Bronchial epithelial cell (primary cell): ENCODE data around the gene CNGA3. TPM values are rescaled to one million over a fixed set of nuclear protein-coding genes. Genes with fewer than 3 reads are reported as not detected.
"Not testable (repeated sequence)": the region's sequence is repeated elsewhere in the genome, so short reads cannot be mapped to it uniquely, and the experiment has no call there.

ENCODE experiments used
- DNase-seq: peaks from one replicate; pipeline ENCODE4 v3.0.0-alpha.2; 2010; ENCODE audit warnings: low read depth
- FAIRE-seq: peaks from 2 replicates; lab custom pipeline; 2011; peaks lifted over from hg19 to GRCh38; lab: Jason Lieb, UNC
- H3K27me3 ChIP-seq: 2 replicates; pipeline ENCODE4 v1.5.1; 2011; ENCODE audit warnings: low read length; ENCODE audit not compliant: control insufficient read depth, insufficient read depth
- H3K36me3 ChIP-seq: 2 replicates; pipeline ENCODE4 v1.5.1; 2011; ENCODE audit warnings: low read length; ENCODE audit not compliant: control insufficient read depth, insufficient read depth
- H3K4me3 ChIP-seq: 2 replicates; pipeline ENCODE4 v1.5.1; 2011; ENCODE audit warnings: mild to moderate bottlenecking, low read depth, low read length, control low read depth
- CTCF ChIP-seq: IDR thresholded peaks from 2 replicates; pipeline ENCODE4 v1.5.1; 2011; ENCODE audit warnings: mild to moderate bottlenecking, moderate library complexity, low read length, control low read depth, inconsistent platforms; ENCODE audit not compliant: insufficient read depth, severe bottlenecking
- total RNA-seq: library from RNA; depleted of rRNA; stranded (reverse); fragments of >200 nt; gene quantifications from 2 replicates; pipeline ENCODE4 v1.2.1, GENCODE V29; 2014

Gene CNGA3
- total RNA-seq, 1 donor from 2014 or later, result not detected

DNA sequence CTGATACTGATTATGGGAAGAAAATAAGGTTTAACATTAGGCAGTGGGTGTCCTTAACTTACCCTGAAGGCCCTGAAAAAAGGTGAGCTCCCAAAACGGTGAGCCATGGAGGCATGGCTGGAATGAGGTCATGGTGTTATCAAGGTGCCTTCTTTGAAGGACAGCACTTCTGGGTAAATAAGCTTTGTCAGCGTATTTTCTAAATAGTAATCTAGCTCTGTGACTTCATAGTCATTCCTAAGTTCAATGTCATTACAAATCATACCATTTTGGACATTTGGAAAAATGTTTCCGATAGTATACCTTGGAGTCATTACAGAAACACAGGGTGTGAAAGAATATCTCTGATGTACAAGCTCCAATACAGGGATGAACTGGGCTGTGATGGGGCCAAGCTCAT lies 35.2 kb upstream of the CNGA3 start:
- H3K36me3 ChIP-seq, result no peaks in the 10 kb centered on the region
- no peak overlapping the region for H3K4me3 ChIP-seq
- FAIRE-seq (no peak), DNase-seq (no peak)
- TF ChIP-seq CTCF, result no peak
- H3K27me3 ChIP-seq, result no peaks in the 10 kb centered on the region

DNA sequence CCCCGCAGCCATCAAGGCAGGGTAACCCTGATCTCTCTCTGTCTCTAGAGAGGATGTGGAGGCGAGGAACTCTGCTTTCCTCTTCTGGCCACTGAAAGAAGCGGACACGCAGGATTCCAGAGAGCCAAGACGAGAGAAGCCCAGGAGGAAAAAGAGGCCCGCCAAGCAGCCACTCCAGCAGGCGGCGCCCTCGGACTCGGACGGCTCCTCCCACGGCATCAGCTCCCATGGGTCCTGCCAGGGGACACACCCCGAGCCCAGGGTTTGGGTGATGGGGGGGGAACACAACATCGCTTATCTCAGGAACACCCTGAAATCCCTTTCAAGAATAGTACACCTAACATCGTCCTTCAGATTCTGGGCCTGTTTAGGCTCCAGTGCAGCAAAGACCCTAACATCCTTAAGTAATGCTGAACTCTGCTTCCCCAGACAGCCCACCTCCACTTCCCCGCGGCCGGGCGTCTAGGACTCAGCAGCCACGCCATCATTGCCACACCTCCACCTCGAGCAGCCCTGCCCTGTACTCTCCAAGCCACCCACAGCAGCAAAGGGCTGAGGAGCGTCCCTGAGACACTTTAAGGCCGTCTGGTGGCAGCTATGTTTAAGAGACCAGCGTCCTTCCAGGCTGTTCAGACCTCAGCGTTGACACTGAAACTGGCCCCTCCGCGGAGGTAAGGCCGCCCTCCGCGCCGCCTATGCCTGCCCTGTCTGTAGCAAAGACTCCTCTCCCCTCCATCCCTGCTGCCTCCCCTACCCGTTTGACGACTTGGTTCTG lies 34.3 kb upstream of the CNGA3 start:
- no peaks in the 10 kb centered on the region for H3K36me3 ChIP-seq
- no peak overlapping the region for H3K4me3 ChIP-seq
- no peak for FAIRE-seq
- DNase-seq, result no peak
- H3K27me3 ChIP-seq, result no peaks in the 10 kb centered on the region
- TF ChIP-seq CTCF, result no peak

DNA sequence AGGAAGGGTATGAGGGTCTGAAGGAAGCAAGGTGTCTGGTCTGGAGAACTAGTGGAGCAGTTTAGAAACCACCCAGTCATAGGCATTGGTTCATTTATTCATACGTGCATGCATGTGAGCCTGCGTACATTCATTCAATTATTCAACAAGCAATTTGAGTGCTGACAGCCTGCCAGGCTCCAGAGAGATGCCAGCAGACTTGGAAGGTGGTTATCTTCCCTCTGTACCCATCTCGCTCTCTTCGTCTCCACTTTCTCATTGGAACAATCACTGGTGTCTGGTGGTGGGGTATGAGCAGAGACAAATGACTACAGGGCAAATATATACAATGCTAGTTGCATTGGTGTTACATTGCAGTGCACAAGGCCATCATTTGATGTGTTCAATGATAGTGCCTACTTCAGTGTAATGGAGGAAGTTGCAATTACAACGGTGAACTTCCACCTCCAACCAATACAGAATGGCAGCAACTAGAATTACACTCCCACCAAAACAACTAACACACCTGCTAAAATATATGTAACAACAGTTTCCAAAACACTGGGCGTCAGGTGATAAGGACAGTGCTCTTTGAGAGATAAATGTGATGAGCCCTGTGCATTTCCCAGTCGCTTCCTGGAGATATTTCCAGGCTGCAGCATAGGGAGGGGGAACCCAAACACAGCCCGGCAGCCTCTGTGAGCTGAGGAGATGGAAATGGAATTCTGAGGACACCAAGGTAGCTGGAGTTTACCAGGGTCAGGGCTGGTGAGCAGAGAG lies 32.6 kb upstream of the CNGA3 start:
- TF ChIP-seq CTCF, result no peak
- Histone ChIP-seq H3K4me3 (no peak overlapping the region), H3K27me3 (no peaks in the 10 kb centered on the region), H3K36me3 (no peaks in the 10 kb centered on the region)
- no peak for DNase-seq
- no peak for FAIRE-seq

DNA sequence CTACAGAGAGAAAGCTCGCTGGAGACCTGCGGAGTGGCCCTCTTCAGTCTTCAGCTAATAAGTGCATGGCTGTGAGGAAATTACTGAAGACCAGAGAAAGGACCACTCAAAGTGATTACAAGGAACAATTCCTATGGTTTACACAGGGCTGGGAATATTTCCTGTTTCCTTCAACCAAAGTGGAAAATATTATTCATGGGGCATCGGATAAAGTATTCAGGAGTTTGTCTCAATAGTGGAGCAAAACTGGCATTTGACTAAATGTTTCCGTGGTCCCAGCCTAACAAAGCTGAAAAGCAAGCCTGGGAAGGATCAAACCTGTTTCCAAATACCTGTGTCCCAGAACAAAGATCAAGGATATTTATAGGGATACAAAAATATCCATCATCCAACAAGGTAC lies 32.0 kb upstream of the CNGA3 start:
- FAIRE-seq (no peak), DNase-seq (no peak)
- Histone ChIP-seq H3K27me3 (no peaks in the 10 kb centered on the region), H3K4me3 (no peak overlapping the region), H3K36me3 (no peaks in the 10 kb centered on the region)
- no peak for TF ChIP-seq CTCF

DNA sequence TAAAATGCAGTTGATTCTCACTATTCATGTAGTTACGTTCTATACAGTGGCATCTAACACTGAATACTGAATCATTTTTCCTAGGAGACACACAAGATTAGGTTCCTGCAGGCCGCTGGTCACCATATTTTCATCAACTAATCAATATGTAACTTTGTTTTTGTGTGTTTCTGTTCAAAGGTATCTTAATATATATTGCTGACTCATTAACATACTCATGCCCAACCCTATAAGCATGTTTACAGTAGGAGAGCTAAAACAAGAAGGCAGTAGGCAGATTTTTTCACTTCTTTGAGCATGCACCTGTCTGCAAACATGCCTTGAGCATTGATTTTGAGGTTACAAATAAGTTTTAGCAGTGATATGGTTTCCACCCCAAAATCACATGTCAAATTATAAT lies 30.3 kb upstream of the CNGA3 start:
- no peaks in the 10 kb centered on the region for H3K27me3 ChIP-seq
- no peak overlapping the region for H3K4me3 ChIP-seq
- DNase-seq, result no peak
- no peaks in the 10 kb centered on the region for H3K36me3 ChIP-seq
- no peak for FAIRE-seq
- TF ChIP-seq CTCF, result no peak

- TF ChIP-seq CTCF, result no peak
- Histone ChIP-seq H3K27me3 (no peaks in the 10 kb centered on the region), H3K36me3 (no peaks in the 10 kb centered on the region), H3K4me3 (no peak overlapping the region)
- no peak for DNase-seq
- no peak for FAIRE-seq
Observed at GRCh38 chr2:98317214-98317613, 29.0 kb upstream of the CNGA3 start.

GRCh38 chr2:98320171-98320570 lies 26.1 kb upstream of the CNGA3 start:
- H3K36me3 ChIP-seq, FAIRE-seq, DNase-seq, H3K4me3 ChIP-seq, H3K27me3 ChIP-seq: not testable (repeated sequence)
